HG02759 (cell line): Measurements from ENCODE around the gene RHOBTB3.
"Not testable (repeated sequence)": the region's sequence is repeated elsewhere in the genome, so short reads cannot be mapped to it uniquely, and the experiment has no call there.

Experiments
- ATAC-seq: cut with Tn5 transposase; IDR thresholded peaks from one replicate; pipeline ENCODE4 v1.9.1; 2021; ENCODE audit warnings: mild to moderate bottlenecking, moderate library complexity; ENCODE audit not compliant: unreplicated experiment

Gene RHOBTB3

GRCh38 chr5:95730730-95731570 lies at the start of gene RHOBTB3:
Gene RHOBTB3, plus strand, starts transcription at chr5:95731336. Its CDS starts 347 bp downstream, at chr5:95731683.
- peak; percentile 68 for ATAC-seq

GRCh38 chr5:95682891-95683290 lies 48.2 kb upstream of the RHOBTB3 start, which contains the start of gene SPATA9:
Gene SPATA9, minus strand, starts transcription at chr5:95682991. Its CDS starts 137 bp downstream, at chr5:95682854.
- no peak for ATAC-seq

- no peak for ATAC-seq
Observed at GRCh38 chr5:95684361-95684760, 46.8 kb upstream of the RHOBTB3 start.

- no peak for ATAC-seq
Observed at GRCh38 chr5:95686651-95687050, 44.5 kb upstream of the RHOBTB3 start.

- no peak for ATAC-seq
Observed at GRCh38 chr5:95689680-95690079, 41.5 kb upstream of the RHOBTB3 start.

GRCh38 chr5:95690333-95690732 lies 40.8 kb upstream of the RHOBTB3 start:
- ATAC-seq: no peak

- ATAC-seq: no peak
Observed at GRCh38 chr5:95697781-95698681, 33.1 kb upstream of the RHOBTB3 start.

GRCh38 chr5:95699337-95699736 lies 31.8 kb upstream of the RHOBTB3 start:
- ATAC-seq: no peak

GRCh38 chr5:95701074-95701473 lies 30.1 kb upstream of the RHOBTB3 start:
- ATAC-seq: no peak

GRCh38 chr5:95704150-95704549 lies 27.0 kb upstream of the RHOBTB3 start:
- ATAC-seq: no peak

GRCh38 chr5:95706196-95706595 lies 24.9 kb upstream of the RHOBTB3 start:
- ATAC-seq: not testable (repeated sequence)

GRCh38 chr5:95707055-95707454 lies 24.1 kb upstream of the RHOBTB3 start:
- ATAC-seq: no peak

GRCh38 chr5:95707534-95708188 lies 23.5 kb upstream of the RHOBTB3 start:
- ATAC-seq: not testable (repeated sequence)

- ATAC-seq: no peak
Observed at GRCh38 chr5:95708876-95709275, 22.3 kb upstream of the RHOBTB3 start.

GRCh38 chr5:95709967-95710650 lies 21.0 kb upstream of the RHOBTB3 start:
- no peak for ATAC-seq

- ATAC-seq: not testable (repeated sequence)
Observed at GRCh38 chr5:95710651-95711500, 20.3 kb upstream of the RHOBTB3 start.

- ATAC-seq: no peak
Observed at GRCh38 chr5:95711501-95712346, 19.4 kb upstream of the RHOBTB3 start.

GRCh38 chr5:95712347-95712958 lies 18.7 kb upstream of the RHOBTB3 start:
- no peak for ATAC-seq
